GM13977 (cell line): Measurements from ENCODE around the gene CREBBP.

ENCODE experiments used
- DNase-seq: peaks from one replicate; pipeline ENCODE4 v3.0.0; 2012; ENCODE audit warnings: low spot score
- CTCF ChIP-seq: IDR thresholded peaks from 2 replicates; pipeline ENCODE4 v1.5.1; 2012; ENCODE audit warnings: mild to moderate bottlenecking, control low read depth; ENCODE audit not compliant: insufficient read depth; ENCODE audit errors: extremely low read depth, missing control alignments
- in situ Hi-C: fragments of 300-500 bp; cut with MboI; formaldehyde crosslinking; loops from one replicate; pipeline ENCODE4 v1.12.0; 2022; ENCODE audit warnings: low sequenced_read_pairs, low pct_unique_long_range_greater_than_20kb, mixed read lengths, inconsistent platforms; ENCODE audit not compliant: unreplicated experiment

Gene CREBBP

GRCh38 chr16:3810818-3811217, 69.7 kb downstream of the CREBBP start:
- in situ Hi-C loops = no loop called here
- no peak for DNase-seq
- TF ChIP-seq CTCF = no peak

GRCh38 chr16:3810198-3810664, 70.3 kb downstream of the CREBBP start:
- in situ Hi-C loops = no loop called here
- no peak for TF ChIP-seq CTCF
- DNase-seq = no peak

- no peak for TF ChIP-seq CTCF
- in situ Hi-C loops = no loop called here
- DNase-seq = no peak
Measured at GRCh38 chr16:3808308-3809063, 72.0 kb downstream of the CREBBP start.

- no peak for DNase-seq
- in situ Hi-C loops = no loop called here
- TF ChIP-seq CTCF = no peak
Measured at GRCh38 chr16:3807425-3808123, 72.9 kb downstream of the CREBBP start.

- no peak for DNase-seq
Measured at GRCh38 chr16:3804426-3805016, 76.0 kb downstream of the CREBBP start.

More at GRCh38 chr16:3804426-3805016, 76.0 kb downstream of the CREBBP start:
- no peak for TF ChIP-seq CTCF
- in situ Hi-C loops = no loop called here
